HG03571 (cell line): Measurements from ENCODE around the gene FCHO2.

Source experiments
- ATAC-seq: cut with Tn5 transposase; IDR thresholded peaks from one replicate; pipeline ENCODE4 v1.9.1; 2021; ENCODE audit not compliant: unreplicated experiment

Gene FCHO2

GRCh38 chr5:73104326-73104725 is 148.5 kb downstream of the FCHO2 start:
- no peak for ATAC-seq

DNA sequence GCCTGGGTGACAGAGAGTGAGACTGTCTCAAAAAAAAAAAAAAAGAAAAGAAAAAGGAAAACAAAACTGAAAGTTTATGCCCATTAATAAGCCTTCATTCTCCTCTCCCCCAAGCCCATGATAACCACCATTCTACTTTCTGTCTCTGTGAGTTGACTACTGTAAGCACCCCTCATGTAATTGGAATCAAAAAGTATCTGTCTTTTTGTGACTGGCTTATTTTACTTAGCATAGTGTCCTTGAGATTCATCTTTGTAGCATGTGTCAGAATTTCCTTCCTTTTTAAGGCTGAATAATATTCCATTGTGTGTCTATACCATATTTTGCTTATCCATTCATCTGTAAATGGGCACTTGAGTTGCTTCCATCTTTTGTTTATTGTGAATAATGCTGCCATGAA is 150.5 kb downstream of the FCHO2 start:
- no peak for ATAC-seq

DNA sequence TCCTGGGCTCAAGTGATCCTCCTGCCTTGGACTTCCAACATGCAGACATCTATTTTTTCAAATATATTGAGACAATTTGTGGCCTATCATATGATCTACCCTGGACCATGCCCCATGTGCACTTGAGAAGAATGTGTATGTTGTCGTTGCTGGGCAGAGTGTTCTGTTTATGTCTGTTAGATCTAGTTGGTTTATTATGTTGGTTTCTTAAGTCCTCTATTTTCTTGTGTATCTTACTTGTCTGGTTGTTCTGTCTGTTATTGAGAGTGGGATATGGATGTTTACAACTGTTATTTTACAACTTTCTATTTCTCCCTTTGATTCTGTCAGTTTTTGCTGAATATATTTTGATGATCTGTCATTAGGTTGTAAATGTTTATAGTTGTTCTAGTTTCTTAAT is 154.3 kb downstream of the FCHO2 start:
- no peak for ATAC-seq

- ATAC-seq, result no peak
These were observed 155.7 kb downstream of the FCHO2 start for GRCh38 chr5:73111536-73111935.

DNA sequence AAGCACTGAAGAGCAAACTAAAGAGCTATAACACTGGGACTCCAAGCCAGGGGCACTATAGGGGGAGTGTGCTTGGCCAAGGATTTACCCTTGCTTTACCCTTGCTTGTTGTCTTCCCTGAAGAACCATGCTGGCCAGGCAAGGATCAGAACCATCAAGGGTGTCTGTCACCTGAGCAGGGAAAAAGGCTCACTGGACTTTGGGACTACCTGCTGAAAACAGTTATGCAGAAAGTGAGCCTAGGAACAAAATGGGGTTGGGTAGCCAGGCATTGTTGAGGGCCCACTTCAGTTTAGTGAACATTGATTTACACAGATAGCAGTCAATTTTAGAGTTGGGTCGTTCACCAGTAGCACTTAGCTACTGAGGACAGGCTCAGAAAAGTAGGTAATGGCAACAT is 156.5 kb downstream of the FCHO2 start:
- no peak for ATAC-seq

GRCh38 chr5:73114044-73114688 is 158.3 kb downstream of the FCHO2 start:
- no peak for ATAC-seq

DNA sequence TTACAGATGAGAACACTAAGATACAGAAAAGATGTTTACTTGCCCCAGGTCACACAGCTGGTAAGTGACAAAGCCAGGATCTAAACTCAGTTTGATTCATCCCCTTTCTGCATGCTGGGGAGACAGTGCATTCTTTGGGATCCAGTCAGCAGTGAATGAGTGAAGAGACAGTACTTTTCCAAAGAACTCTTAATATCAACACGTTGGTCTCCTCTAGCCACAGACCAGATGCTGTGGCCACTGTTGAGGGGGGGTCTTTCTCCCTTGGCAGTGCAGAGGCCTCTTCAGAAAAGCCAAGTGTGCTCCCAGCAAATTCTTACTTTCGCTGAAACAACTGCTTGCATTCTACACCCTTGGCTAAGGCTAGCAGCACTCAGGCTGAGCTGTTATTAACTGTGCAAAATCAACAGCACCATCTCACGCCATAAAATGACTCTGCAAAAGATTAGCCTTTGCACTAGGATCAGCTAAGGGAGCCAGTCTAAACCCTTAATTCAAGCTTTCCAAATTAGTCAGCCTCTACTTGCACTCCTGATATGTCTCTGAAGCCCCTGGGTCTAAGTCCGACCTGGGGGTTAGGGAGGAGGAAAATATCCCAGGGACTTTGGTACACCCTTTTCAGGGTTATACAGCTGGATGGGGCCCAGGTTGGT is 159.7 kb downstream of the FCHO2 start:
- no peak for ATAC-seq

DNA sequence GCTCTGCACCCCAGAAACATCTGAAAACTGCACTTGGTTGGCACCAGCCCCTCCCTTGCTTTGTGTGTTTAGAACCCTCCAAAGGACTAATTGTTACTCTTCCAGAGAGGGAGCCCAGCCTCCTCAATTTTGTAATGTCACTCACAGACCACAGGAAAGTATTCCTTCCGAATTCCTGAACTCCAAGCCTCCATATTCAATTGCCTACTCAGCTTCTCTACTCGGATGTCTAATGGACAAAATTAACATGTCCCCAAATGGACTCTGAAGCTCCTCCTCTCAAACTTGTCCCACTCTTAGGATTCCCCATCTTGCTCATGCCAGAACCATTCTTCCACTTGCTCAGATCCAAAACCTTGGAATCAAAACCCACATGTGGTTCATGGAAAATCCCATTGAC is 160.7 kb downstream of the FCHO2 start:
- no peak for ATAC-seq

- ATAC-seq, result no peak
These were observed 161.4 kb downstream of the FCHO2 start for GRCh38 chr5:73117088-73117740.

GRCh38 chr5:73118391-73118973 is 162.6 kb downstream of the FCHO2 start:
- ATAC-seq, result no peak

DNA sequence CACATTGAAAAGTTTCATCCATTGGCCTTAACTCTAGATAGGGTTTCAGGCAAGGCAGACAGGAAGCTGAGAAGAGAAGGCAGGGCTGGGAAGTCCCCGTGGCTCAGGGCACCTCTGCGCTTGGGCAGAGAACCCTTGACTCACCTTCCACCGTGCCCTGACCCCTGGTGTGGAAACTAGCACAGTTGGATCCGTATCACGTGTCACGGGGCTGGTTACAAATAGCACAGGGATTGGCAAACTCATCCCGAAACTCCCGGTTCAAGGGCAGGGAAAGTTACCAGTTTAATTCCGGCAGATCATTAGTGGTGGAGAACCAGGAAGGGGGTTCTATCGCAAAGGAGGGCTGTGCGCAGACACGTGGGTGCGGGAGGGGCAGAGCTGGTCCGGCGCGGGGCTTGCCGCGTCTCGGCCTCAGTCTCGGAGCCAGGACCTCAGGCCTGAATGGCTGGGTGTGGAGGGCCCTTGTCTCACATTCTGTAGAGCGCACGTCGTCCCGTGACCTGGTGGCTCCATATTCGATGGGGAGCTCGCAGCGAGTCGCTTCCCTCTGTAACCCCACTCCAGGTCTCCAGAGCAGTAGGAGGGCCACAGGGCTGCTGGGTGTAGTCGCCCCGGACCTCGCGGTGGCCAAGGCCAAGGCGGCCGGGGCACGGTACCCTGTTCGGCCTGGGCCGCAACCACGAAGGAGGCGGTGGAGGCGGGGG is 163.8 kb downstream of the FCHO2 start:
- ATAC-seq, result no peak

DNA sequence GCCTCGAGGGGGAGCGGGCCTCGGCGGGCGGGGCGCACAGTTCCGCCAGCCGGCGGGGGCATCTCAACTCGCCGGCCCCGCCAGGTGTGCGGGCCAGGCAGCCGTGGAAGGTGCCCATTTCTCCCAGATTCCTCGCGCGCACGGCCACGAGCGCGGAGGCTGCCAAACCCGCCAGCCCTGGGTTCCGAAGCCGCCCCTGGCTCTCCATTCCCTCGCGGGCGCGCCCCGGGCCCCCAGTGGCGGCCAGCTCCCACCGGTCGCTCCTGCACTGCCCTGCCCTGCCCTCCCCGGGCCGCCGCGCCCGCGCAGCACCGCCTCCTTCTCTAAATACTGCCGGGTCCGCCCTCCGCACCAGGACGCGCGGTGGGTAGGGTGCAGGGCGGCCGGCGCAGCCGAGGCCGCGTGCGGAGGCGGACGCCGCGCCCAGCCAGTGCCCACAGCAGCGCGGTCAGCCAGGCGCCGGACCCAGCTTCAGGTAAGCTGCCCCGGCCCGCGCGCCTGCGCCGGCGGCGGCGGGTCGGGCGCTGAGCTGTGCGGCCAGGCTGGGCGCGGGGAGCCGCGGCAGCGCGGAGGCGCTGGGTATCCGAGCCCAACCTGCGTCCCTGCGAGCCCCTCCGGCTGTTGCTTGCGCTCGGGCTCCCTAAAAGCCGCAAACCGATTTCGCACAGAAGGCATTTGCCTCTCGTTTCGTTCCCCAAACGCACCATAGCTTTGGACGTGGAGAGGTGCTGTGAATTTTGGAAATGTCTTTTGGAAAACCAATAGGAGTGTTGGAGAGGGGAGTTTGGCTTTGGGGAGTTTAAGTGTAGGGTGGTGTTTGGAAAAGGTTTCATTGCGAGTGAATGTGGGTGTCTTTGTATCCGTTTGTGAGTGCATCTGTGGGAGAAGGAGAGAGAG is 164.6 kb downstream of the FCHO2 start, which contains the start of gene TMEM171:
TSS of gene TMEM171 (plus strand) at position 354 of the 897 bp plus-strand sequence. CDS start 2,799 bp downstream, outside the sequence.
- no peak for ATAC-seq

DNA sequence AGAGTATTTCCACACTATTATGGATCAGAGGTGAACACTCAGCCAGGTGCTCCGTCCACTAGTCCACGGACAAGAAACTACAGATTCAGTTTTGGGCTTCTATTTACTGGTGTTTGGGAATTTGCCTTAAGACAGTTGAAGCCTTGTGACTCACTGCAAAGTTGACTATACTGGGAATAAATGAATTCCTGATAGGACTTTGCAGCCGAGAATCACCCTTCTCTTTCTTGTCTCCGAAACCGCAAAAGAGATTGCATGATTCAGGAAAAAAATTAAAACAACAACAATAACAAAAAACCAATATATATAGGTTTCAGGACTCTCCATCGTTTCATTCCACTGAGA is 165.2 kb downstream of the FCHO2 start:
- no peak for ATAC-seq

DNA sequence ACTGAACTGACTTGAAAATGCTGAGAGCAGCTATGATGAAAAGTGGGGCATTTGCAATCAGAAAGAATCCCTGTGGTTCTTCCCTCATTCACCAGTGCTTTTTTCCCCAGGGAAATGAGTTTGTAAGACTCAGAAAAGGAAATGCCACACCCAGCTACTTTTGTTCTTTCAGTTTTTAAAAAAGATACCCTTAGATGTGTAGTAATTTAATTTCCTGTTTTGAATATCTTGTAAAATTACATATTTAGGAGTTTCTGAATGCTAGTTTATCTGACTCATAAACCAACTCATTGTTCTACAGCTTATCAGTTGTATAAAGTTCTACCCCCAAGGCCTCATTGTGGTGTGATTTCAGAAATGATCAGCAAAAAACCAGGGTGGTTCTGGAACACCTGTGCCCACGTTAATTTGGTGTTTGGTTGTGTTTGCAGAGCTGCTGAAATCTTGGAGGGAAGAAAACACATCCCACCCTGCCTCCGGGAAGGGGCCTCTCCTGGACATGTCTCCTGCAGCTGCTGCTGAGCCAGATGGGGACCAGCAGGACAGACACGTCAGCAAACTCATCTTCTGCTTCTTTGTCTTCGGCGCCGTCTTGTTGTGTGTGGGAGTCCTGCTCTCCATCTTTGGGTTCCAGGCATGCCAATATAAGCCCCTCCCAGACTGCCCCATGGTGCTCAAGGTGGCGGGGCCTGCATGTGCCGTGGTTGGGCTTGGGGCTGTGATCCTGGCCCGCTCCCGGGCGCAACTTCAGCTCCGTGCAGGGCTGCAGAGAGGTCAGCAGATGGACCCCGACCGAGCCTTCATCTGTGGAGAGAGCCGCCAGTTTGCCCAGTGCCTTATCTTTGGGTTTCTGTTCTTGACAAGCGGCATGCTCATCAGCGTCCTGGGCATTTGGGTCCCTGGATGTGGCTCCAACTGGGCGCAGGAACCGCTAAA is 167.3 kb downstream of the FCHO2 start:
- ATAC-seq, result no peak

- no peak for ATAC-seq
These were observed 169.4 kb downstream of the FCHO2 start for GRCh38 chr5:73125289-73125688.

DNA sequence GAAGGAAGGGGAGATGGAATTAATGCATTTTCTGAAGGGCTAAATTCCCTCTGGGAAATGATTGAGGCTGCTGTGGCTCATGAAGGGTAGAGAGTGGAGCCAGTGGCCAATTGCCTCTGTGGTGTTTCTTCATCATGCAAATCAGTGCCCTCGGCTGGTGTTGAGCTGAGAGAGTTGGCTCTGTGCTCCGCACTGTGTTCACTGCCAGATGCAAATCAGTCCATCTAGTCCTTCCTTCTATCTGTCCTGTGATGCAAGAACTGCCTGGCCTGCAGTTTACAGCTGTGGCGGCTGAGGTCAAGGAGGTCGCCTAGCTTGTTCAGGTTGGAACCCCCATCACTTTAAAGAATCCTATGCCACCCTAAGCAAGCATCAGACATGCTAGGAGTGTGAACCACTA is 170.5 kb downstream of the FCHO2 start:
- ATAC-seq, result no peak

- ATAC-seq, result no peak
These were observed 171.1 kb downstream of the FCHO2 start for GRCh38 chr5:73126957-73127356.

DNA sequence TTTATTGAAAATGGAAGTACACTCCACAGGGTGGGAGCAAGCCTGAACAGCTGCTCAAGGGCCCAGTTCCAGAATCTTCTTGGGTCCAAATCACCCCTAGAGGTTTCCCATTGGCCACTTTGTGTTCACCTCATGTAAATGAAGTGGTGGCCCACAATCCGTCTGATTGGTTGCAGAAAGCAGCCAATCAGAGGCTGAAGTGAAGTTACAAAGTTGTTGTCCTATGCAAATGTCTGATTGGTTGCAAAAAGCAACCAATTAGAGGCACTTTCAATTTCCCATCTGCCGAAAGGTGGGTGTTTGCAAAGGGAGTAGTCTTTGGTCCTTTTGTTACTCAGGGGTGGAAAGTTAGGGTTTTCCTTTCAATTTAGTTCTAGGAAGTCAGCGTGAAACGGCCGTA is 173.3 kb downstream of the FCHO2 start:
- ATAC-seq, result no peak

DNA sequence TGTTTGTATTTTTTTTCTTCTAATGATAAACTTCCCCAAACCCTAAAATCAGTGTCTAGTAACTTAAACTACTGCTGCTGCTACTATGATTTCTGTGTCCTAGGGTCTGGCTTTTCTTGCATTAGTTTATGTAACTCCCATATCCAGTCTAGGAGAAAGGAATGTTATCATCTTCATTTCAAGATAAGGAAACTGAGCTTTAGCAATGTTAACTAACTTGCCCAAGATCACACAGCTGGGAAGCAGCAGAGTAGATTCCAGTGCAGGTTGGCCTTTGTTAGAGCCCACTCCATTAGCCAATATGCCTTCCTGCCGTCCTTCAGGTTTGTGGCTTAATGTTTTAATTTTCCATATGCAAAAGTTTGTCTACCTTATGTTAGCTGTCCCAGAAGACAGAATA is 175.0 kb downstream of the FCHO2 start:
- no peak for ATAC-seq
